Measurements from ENCODE around the gene TTC13.
A peak's percentile ranks its signal among the peaks of the same experiment; 100 is the strongest.

The TTC13 gene

GRCh38 chr1:230876660-230877059, 102.0 kb downstream of the TTC13 start:
- no peak for DNase-seq (ENCODE audit: low read depth in 2 of 2)

GRCh38 chr1:230875370-230875769, 103.3 kb downstream of the TTC13 start:
- no peak for DNase-seq (ENCODE audit: low read depth in 2 of 2)

GRCh38 chr1:230870916-230871315, 107.7 kb downstream of the TTC13 start:
- no peak for DNase-seq (ENCODE audit: low read depth in 2 of 2)

GRCh38 chr1:230869500-230869899, 109.2 kb downstream of the TTC13 start:
- DNase-seq (ENCODE audit: low read depth in 2 of 2), result no peak

GRCh38 chr1:230868736-230869385, 109.8 kb downstream of the TTC13 start:
- DNase-seq (ENCODE audit: low read depth in 2 of 2), result peak in 1 of 2 donors; percentile 16

GRCh38 chr1:230867903-230868735, 110.5 kb downstream of the TTC13 start, which contains the start of gene C1orf198:
Gene C1orf198 (minus strand): TSS chr1:230868521. CDS start chr1:230868512, 9 bp downstream.
- peak; percentile 54 to 75 for DNase-seq (ENCODE audit: low read depth in 2 of 2)

GRCh38 chr1:230867101-230867902, 111.4 kb downstream of the TTC13 start:
- DNase-seq (ENCODE audit: low read depth in 2 of 2), result no peak

- DNase-seq (ENCODE audit: low read depth in 2 of 2), result no peak
Observed at GRCh38 chr1:230866171-230867070, 112.2 kb downstream of the TTC13 start.

GRCh38 chr1:230865062-230865817, 113.4 kb downstream of the TTC13 start:
- no peak for DNase-seq (ENCODE audit: low read depth in 2 of 2)

GRCh38 chr1:230864441-230864840, 114.2 kb downstream of the TTC13 start:
- DNase-seq (ENCODE audit: low read depth in 2 of 2), result no peak

- DNase-seq (ENCODE audit: low read depth in 2 of 2), result no peak
Observed at GRCh38 chr1:230863449-230863848, 115.2 kb downstream of the TTC13 start.

GRCh38 chr1:230861970-230862595, 116.6 kb downstream of the TTC13 start:
- DNase-seq (ENCODE audit: low read depth in 2 of 2), result no peak

- DNase-seq (ENCODE audit: low read depth in 2 of 2), result no peak
Observed at GRCh38 chr1:230861489-230861888, 117.2 kb downstream of the TTC13 start.

- DNase-seq (ENCODE audit: low read depth in 2 of 2), result no peak
Observed at GRCh38 chr1:230860617-230861384, 117.9 kb downstream of the TTC13 start.

- no peak for DNase-seq (ENCODE audit: low read depth in 2 of 2)
Observed at GRCh38 chr1:230858918-230859729, 119.5 kb downstream of the TTC13 start.

- DNase-seq (ENCODE audit: low read depth in 2 of 2), result no peak
Observed at GRCh38 chr1:230858236-230858820, 120.3 kb downstream of the TTC13 start.

- DNase-seq (ENCODE audit: low read depth in 2 of 2), result no peak
Observed at GRCh38 chr1:230857822-230858221, 120.8 kb downstream of the TTC13 start.

GRCh38 chr1:230857077-230857476, 121.6 kb downstream of the TTC13 start:
- no peak for DNase-seq (ENCODE audit: low read depth in 2 of 2)

Data from stimulated activated CD4-positive, alpha-beta T cell treated with anti-CD3 and anti-CD28 coated beads, Interleukin-4, amount 100 ng/mL, for 48 hours (primary cell).